Myometrial cell (primary cell): ENCODE measurements around the gene CGREF1. TPM values are rescaled to one million over a fixed set of nuclear protein-coding genes. Genes with fewer than 3 reads are reported as not detected.

Experiments
- total RNA-seq: library from RNA; depleted of rRNA; stranded (reverse); fragments of >200 nt; gene quantifications from 2 replicates; pipeline ENCODE4 v1.2.3, GENCODE V29; 2015

CGREF1 gene
- total RNA-seq: 0.29 and 1.8 TPM in 2 replicates

DNA sequence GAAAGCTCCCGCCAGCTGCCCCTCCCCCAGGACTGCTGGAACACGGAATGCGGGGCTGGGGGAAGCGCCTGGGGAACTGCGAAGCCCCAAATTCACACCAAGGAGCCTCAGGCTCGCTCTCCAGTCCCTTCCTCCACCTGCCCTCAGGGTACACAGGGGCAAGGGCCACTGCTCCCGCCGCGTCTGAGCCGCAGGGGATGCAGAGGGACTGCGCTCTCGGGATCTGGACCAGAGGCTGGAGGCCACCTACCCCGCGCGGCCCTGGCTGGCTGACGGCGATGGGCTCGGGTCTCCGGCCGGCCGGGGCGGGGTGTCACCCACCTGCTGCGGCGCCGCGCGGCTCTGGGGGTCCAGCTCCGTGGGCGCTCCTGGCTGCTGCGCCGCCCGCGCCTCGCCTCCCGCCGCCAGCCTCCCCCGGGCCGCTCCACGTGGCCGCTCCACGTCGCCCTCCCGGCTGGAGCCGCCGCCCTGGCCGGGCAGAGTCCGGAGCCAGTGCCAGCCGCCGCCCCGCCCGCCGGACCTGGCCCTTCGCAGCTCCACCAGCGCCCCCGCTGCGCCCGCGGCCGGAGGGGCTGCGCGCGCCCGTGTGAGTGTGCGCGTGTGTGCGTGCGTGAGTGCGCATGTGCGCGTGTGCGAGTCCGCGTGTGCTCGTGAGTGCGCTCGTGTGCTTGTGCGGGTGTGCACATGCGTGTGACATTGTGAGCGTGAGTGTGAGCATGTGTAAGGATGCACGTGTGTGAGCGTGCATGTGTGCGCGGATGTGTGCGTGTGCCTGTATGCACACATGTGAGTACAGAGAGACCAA lies at the start of gene CGREF1:
CGREF1 (minus strand) TSS at position 604 of the 805 bp plus-strand sequence. CDS start 14,762 bp downstream, outside the sequence.

GRCh38 chr2:27148801-27149439 lies 30.0 kb upstream of the CGREF1 start, which contains the start of gene TCF23:
Gene TCF23 (plus strand): TSS chr2:27149004. CDS start chr2:27149134, 130 bp downstream.

DNA sequence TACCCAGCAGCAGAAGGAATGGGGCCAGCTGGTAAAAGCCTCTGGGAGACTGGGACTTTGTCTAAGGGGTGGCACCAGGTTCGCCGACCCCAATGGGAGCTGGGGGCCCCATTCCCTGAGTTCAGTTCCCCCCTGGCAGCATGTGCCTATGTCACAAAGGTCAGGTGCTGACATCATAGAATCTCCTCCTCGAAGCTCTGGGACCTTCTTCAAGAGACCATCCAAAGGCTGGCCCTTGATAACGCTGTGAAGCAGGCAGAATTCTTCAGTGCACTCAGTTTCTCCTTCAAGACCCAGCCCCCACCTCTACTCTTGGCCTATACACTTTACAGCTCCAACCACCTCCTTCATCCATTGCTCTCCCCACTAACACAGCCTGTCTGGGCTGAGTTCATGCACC lies 20.4 kb upstream of the CGREF1 start, which contains the start of gene PRR30:
PRR30 (minus strand) TSS at position 101 of the 400 bp plus-strand sequence. CDS start 1,081 bp downstream, outside the sequence.

DNA sequence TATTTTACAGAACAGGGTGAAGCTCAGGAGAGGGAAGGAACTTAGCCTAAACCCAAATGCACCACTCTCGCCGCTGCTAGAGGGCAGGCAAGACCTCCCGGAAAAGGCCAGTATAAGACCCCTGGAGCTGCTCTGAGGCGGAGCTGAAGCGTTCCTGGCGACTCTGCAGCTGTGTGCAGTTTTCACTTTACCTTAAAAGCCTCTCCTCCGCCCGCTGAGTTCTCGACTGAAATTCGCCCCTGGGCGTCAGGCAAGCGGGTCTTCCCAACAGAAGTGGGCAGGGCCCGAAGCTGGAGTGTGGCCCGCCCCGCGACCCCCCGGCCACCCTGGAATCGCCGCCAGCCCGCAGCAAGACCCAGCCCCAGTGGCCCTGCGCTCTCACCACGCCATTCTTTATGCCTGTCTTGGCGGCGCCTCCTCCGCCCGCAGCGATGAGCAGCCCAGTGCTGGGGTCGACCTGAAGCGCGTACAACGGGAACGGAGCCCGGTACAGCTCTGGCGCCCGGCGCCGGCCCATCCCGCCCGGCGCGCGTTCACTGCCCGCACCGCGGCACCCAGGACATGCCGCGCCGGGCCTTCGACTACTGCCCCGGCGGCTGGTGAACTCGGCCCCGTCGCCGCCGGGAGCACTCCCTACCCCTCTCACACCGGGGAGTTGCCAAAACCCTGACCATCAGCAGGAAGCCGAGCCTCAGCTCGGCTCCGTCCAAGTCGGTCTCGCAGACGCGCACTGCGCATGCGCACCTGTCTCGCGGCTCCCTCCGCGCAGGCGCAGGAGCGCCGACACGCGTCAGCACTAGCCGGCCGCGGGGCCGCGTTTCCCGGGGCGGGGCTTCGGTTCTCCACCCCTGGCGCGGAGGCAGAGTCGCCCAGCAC lies 15.2 kb upstream of the CGREF1 start, which contains the start of gene PREB:
PREB (minus strand) TSS at position 732 of the 876 bp plus-strand sequence; CDS start at position 517, 215 bp downstream.

GRCh38 chr2:27123302-27124150 lies 4.6 kb upstream of the CGREF1 start, which contains the start of gene ABHD1:
Gene ABHD1 (plus strand): TSS chr2:27123815. CDS start chr2:27123949, 134 bp downstream.

DNA sequence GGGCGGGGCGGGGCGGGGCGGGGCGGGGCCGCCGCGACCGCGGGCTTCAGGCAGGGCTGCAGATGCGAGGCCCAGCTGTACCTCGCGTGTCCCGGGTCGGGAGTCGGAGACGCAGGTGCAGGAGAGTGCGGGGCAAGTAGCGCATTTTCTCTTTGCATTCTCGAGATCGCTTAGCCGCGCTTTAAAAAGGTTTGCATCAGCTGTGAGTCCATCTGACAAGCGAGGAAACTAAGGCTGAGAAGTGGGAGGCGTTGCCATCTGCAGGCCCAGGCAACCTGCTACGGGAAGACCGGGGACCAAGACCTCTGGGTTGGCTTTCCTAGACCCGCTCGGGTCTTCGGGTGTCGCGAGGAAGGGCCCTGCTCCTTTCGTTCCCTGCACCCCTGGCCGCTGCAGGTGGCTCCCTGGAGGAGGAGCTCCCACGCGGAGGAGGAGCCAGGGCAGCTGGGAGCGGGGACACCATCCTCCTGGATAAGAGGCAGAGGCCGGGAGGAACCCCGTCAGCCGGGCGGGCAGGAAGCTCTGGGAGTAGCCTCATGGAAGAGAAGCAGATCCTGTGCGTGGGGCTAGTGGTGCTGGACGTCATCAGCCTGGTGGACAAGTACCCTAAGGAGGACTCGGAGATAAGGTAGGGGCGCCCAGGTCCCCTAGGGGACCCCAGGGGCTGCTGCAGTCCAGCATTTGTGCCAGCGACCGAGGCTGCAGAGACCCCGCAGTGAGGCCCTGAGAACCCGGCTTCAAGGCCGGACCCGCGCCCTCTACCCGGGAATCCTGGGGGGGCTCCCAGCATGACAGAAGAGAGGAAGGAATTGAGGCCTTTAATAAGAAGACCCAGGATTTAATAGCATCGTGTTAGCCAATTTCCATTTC lies 32.0 kb downstream of the CGREF1 start, which contains the start of gene KHK:
KHK (plus strand) TSS at position 49 of the 870 bp plus-strand sequence; CDS start at position 537, 488 bp downstream.

GRCh38 chr2:27078267-27079194 lies 40.4 kb downstream of the CGREF1 start, which contains the start of gene EMILIN1:
Gene EMILIN1 (plus strand): TSS chr2:27078615. CDS start chr2:27079066, 451 bp downstream.

DNA sequence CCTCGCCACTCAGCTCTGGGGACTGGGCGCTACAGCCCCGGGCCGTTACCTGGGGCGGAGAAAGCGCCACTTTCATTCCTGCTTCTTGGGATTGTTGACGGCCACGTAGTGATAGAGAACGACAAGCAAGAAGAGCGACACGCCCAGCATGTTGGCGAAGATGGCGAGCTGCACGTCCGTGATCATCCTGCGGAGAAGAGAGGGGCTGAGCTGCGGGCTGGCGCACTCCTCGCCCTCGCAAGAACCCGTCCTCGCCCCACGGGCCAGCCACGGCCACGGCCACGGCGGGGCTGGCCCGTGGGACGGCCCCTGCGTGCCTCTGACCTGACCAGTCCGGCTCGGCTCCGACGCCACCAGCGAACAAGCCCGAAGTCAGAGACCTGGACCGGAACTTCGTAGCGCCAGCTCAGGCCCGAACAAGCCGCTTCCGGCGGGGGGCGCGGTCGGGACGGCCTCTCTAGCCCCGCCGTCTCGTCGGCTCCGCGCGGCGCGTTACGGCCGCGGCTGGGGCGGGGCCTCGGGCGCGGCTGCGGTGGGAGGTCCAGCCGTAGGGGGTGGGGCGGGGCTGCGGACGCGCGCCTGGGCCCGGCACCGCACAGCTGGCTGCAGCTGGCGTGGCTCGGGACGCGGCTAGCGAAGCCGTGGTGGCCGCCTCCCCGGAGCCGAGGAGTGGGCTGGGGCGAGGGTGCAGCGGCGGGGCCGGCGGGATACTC lies 47.5 kb downstream of the CGREF1 start, which contains the start of gene OST4:
OST4 (minus strand) TSS at position 378 of the 713 bp plus-strand sequence.

GRCh38 chr2:27050996-27051901 lies 67.7 kb downstream of the CGREF1 start, which contains the start of gene AGBL5:
Gene AGBL5 (plus strand): TSS chr2:27051668. CDS start chr2:27052959, 1,291 bp downstream.

Other genes with a start within 250 kb of the CGREF1 start
- 4.3 and 6.2 TPM in 2 replicates for gene MAPRE3, start 148.5 kb downstream of the CGREF1 start, total RNA-seq
- 61.7 and 62.7 TPM in 2 replicates for gene TMEM214, start 86.2 kb downstream of the CGREF1 start, total RNA-seq
- 25.9 and 31.5 TPM in 2 replicates for gene AGBL5, start 67.5 kb downstream of the CGREF1 start, total RNA-seq
- 530 and 553 TPM in 2 replicates for gene OST4, start 47.5 kb downstream of the CGREF1 start, total RNA-seq
- 397 and 406 TPM in 2 replicates for gene EMILIN1, start 40.5 kb downstream of the CGREF1 start, total RNA-seq
- gene KHK, start 32.4 kb downstream of the CGREF1 start, total RNA-seq: 0.89 and 3.5 TPM in 2 replicates
- not detected in 2 replicates for gene ABHD1, start 4.7 kb upstream of the CGREF1 start, total RNA-seq
- 49.8 and 70.1 TPM in 2 replicates for gene PREB, start 15.5 kb upstream of the CGREF1 start, total RNA-seq
- gene PRR30, start 20.3 kb upstream of the CGREF1 start, total RNA-seq: not detected in 2 replicates
- gene TCF23, start 29.9 kb upstream of the CGREF1 start, total RNA-seq: not detected in 2 replicates
- 246 and 294 TPM in 2 replicates for gene ATRAID, start 92.9 kb upstream of the CGREF1 start, total RNA-seq
- gene SLC5A6, start 93.1 kb upstream of the CGREF1 start, total RNA-seq: 21.0 and 24.8 TPM in 2 replicates
- gene CAD, start 98.2 kb upstream of the CGREF1 start, total RNA-seq: 41.5 and 65.4 TPM in 2 replicates
- not detected in 2 replicates for gene SLC30A3, start 143.9 kb upstream of the CGREF1 start, total RNA-seq
- gene DNAJC5G, start 156.3 kb upstream of the CGREF1 start, total RNA-seq: not detected in 2 replicates
- gene TRIM54, start 163.3 kb upstream of the CGREF1 start, total RNA-seq: under 0.01 TPM in 1 of 2 replicates, not detected in the other
- not detected in 2 replicates for gene UCN, start 189.3 kb upstream of the CGREF1 start, total RNA-seq
- 134 TPM in 2 replicates for gene MPV17, start 204.0 kb upstream of the CGREF1 start, total RNA-seq
- gene GTF3C2, start 237.6 kb upstream of the CGREF1 start, total RNA-seq: 50.5 and 53.7 TPM in 2 replicates